GM12878 (cell line): ENCODE measurements around the gene NUP214. TPM values are rescaled to one million over a fixed set of nuclear protein-coding genes. Genes with fewer than 3 reads are reported as not detected.

Experiments
- ATAC-seq: fragments of 200-7000 bp; cut with Tn5 transposase; 3 replicates; pipeline ENCODE4 v1.9.1; 2020; ENCODE audit warnings: mild to moderate bottlenecking, moderate library complexity
- BruUV-seq: library from RNA; stranded (reverse); fragments of 400-500 nt; replicated peaks from 2 replicates; lab custom pipeline; 2021; lab: Mats Ljungman, UMichigan
- CTCF ChIA-PET: fragments of 300-600 bp; sonication (Branson Sonifier 250); formaldehyde crosslinking; extraction: SDS; loops from one replicate; lab custom pipeline; 2021; ENCODE audit warnings: inconsistent platforms; lab: Yijun Ruan, JAX
- POLR2A ChIA-PET: fragments of 350-600 bp; formaldehyde crosslinking; extraction: SDS; loops from one replicate; lab custom pipeline; 2021; ENCODE audit warnings: inconsistent platforms; lab: Charles Lee
- RAD21 ChIA-PET: fragments of 300-600 bp; sonication (Branson Sonifier 250); formaldehyde crosslinking; loops from one replicate; lab custom pipeline; 2023; ENCODE audit warnings: antibody characterized with exemption; ENCODE audit not compliant: unreplicated experiment; lab: Charles Lee
- SMC1A ChIA-PET: fragments of 300-600 bp; sonication (Branson Sonifier 250); formaldehyde crosslinking; loops from one replicate; lab custom pipeline; 2023; ENCODE audit not compliant: unreplicated experiment, uncharacterized antibody; lab: Charles Lee
- DNase-seq: peaks from one replicate; pipeline ENCODE4 v3.0.0-alpha.2; 2011; ENCODE audit warnings: low read depth, low spot score
- FAIRE-seq: peaks from 3 replicates; lab custom pipeline; 2011; peaks lifted over from hg19 to GRCh38; lab: Jason Lieb, UNC
- H2AFZ ChIP-seq: 2 replicates; pipeline ENCODE4 v1.6.0; 2011; ENCODE audit warnings: low read depth, low read length, control low read depth; ENCODE audit not compliant: control insufficient read depth
- H3K27ac ChIP-seq: 2 replicates; pipeline ENCODE4 v1.5.1; 2011; ENCODE audit warnings: control low read depth; ENCODE audit not compliant: control insufficient read depth, insufficient read depth
- H3K27me3 ChIP-seq, 2 experiments: replicated peaks in 1 of 2; 2 replicates each; pipeline versions ENCODE4 v1.6.0 to v1.6.1; 2011; ENCODE audit warnings: low read length in 1 of 2; ENCODE audit not compliant: control insufficient read depth in 2 of 2, insufficient read depth in 2 of 2
- H3K36me3 ChIP-seq, 2 experiments: 2 replicates each; pipeline ENCODE4 v1.5.1; 2011; ENCODE audit warnings: low read length in 1 of 2; ENCODE audit not compliant: control insufficient read depth in 2 of 2, insufficient read depth in 2 of 2
- H3K4me1 ChIP-seq: 2 replicates; pipeline ENCODE4 v1.6.1; 2011; ENCODE audit warnings: mild to moderate bottlenecking, low read length, moderate library complexity, mixed read lengths; ENCODE audit not compliant: control insufficient read depth, insufficient read depth
- H3K4me2 ChIP-seq: 2 replicates; pipeline ENCODE4 v1.6.0; 2011; ENCODE audit warnings: control low read depth; ENCODE audit not compliant: control insufficient read depth, insufficient read depth
- H3K4me3 ChIP-seq: fragments of 200-600 bp; sonication (generic); 2 replicates; pipeline ENCODE4 v1.5.1; 2016
- H3K79me2 ChIP-seq: 2 replicates; pipeline ENCODE4 v1.6.0; 2011; ENCODE audit warnings: low read length; ENCODE audit not compliant: control insufficient read depth, insufficient read depth
- H3K9ac ChIP-seq: 2 replicates; pipeline ENCODE4 v1.8.0; 2011; ENCODE audit warnings: low read length, control low read depth, mixed read lengths; ENCODE audit not compliant: control insufficient read depth, insufficient read depth
- H3K9me3 ChIP-seq: replicated peaks from 3 replicates; pipeline ENCODE4 v1.5.1; 2011; ENCODE audit warnings: mild to moderate bottlenecking, low read length; ENCODE audit not compliant: control insufficient read depth, insufficient read depth
- H4K20me1 ChIP-seq: 2 replicates; pipeline ENCODE4 v1.6.0; 2011; ENCODE audit not compliant: control insufficient read depth, insufficient read depth
- CEBPB ChIP-seq, 2 experiments: fragments of 150-350 bp in 1 of 2; IDR thresholded peaks; 2 replicates each; pipeline ENCODE4 v1.6.1; 2012 to 2014; ENCODE audit warnings: low read depth in 2 of 2, low read length in 2 of 2, borderline replicate concordance in 1 of 2, inconsistent platforms in 1 of 2
- CREB1 ChIP-seq: IDR thresholded peaks from 2 replicates; pipeline ENCODE4 v1.6.1; 2012; ENCODE audit warnings: low read depth, mild to moderate bottlenecking, inconsistent platforms
- JUNB ChIP-seq: IDR thresholded peaks from 2 replicates; pipeline ENCODE4 v1.6.1; 2016; ENCODE audit warnings: antibody characterized with exemption, mild to moderate bottlenecking
- MEF2A ChIP-seq: IDR thresholded peaks from 2 replicates; pipeline ENCODE4 v1.6.1; 2011; ENCODE audit warnings: low read depth, mild to moderate bottlenecking, low read length, moderate library complexity; ENCODE audit not compliant: insufficient read depth
- MTA3 ChIP-seq: IDR thresholded peaks from 2 replicates; pipeline ENCODE4 v1.6.1; 2012; ENCODE audit warnings: low read length, inconsistent platforms, borderline replicate concordance
- NFIC ChIP-seq: IDR thresholded peaks from 2 replicates; pipeline ENCODE4 v1.6.1; 2012; ENCODE audit warnings: low read depth, mild to moderate bottlenecking, inconsistent platforms, low read length, moderate library complexity
- POLR2AphosphoS2 ChIP-seq: IDR thresholded peaks from 2 replicates; pipeline ENCODE4 v1.6.1; 2011; ENCODE audit warnings: low read depth, mild to moderate bottlenecking, low read length, improper control_type of control experiment, moderate library complexity
- SREBF1 ChIP-seq: IDR thresholded peaks from 2 replicates; pipeline ENCODE4 v1.6.1; 2012; ENCODE audit warnings: mild to moderate bottlenecking, low read length
- TARDBP ChIP-seq: IDR thresholded peaks from 2 replicates; pipeline ENCODE4 v1.6.1; 2016; ENCODE audit warnings: borderline replicate concordance
- WRNIP1 ChIP-seq: IDR thresholded peaks from 2 replicates; pipeline ENCODE4 v1.6.1; 2011; ENCODE audit warnings: low read depth, low read length, improper control_type of control experiment, borderline replicate concordance
- WGBS: methylation state at CpG from one replicate; pipeline ENCODE4 v1.1.6; 2016; ENCODE audit warnings: low lambda C conversion rate; ENCODE audit not compliant: insufficient replicate concordance, insufficient coverage; ENCODE audit errors: missing lambda C conversion rate; 5-methylcytosine and 5-hydroxymethylcytosine counted together
- in situ Hi-C: fragments of 300-500 bp; cut with MboI; formaldehyde crosslinking; loops from 9 replicates; pipeline ENCODE4 v1.14.3; 2018; ENCODE audit warnings: mixed read lengths
- intact Hi-C: fragments of 100-400 bp; cut with micrococcal nuclease; formaldehyde crosslinking; loops from one replicate; pipeline ENCODE4 v1.14.2; 2022; ENCODE audit not compliant: unreplicated experiment
- polyA plus RNA-seq, 11 experiments: library from polyadenylated mRNA; depleted of rRNA in 4 of 11; unstranded in 6 of 11; stranded (reverse) in 5 of 11; fragments of >200 nt; fragmentation: Nextera tagmentation in 4 of 11; fragmentation: Illumina TruSeq in 1 of 11; extraction: Ambion mirVana in 4 of 11; extraction: Trizol in 1 of 11; gene quantifications; 1 replicate in 1 of 11; 2 replicates in 10 of 11; pipeline versions ENCODE4 v1.2.1 to v1.2.3, GENCODE V29; 2011 to 2016; ENCODE audit warnings: inconsistent platforms in 2 of 11, missing spikeins in 2 of 11, low read depth in 1 of 11
- total RNA-seq, 4 experiments: library from RNA; depleted of rRNA in 3 of 4; stranded (reverse); fragments of >200 nt in 3 of 4; fragmentation: Illumina TruSeq in 1 of 4; extraction: Trizol in 1 of 4; gene quantifications; 2 replicates each; pipeline versions ENCODE4 v1.2.1 to v1.2.3, GENCODE V29; 2013 to 2021
- TF ChIP-seq, protein P1 (sequence below): fragments of 150-350 bp; IDR thresholded peaks from 2 replicates; pipeline ENCODE4 v1.6.1; 2016; ENCODE audit warnings: low read depth, low read length
- TF ChIP-seq, protein P2 (sequence below): IDR thresholded peaks from 2 replicates; pipeline ENCODE4 v1.6.1; 2011; ENCODE audit warnings: low read depth, low read length, improper control_type of control experiment, borderline replicate concordance

Gene NUP214
- total and polyA plus RNA-seq, 10 of the 15 experiments (the other 5 are each of a cell fraction or from before 2014, with no cell fraction given): 11.7 to 53.8 (median 17.6) TPM

DNA sequence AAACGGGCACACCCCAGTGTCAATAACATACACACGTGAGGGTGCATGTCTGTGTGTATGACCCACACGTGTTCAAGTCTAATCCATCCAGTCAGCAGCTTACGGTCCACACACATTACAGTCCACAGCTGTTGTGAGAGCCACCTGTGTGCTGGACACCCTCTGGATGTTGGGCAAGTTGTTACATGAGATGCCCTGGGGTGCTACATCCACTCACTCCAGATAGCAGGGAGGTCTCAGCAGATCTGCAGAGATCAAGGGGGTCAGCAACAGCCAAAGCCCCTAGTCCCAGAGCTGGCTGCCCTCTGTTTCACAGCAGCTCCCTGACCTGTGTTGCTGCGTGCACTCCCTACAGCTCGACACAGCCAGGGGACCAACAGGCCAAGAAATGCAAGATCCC lies 33.4 kb upstream of the NUP214 start:
- 35% methylated on average over 6 of the region's 6 CpGs for WGBS
- ATAC-seq (no peak), FAIRE-seq (no peak), DNase-seq (no peak)
- Histone ChIP-seq H3K36me3 (no peaks in the 10 kb centered on the region), H3K4me1 (no peaks in the 10 kb centered on the region), H3K79me2 (no peaks in the 10 kb centered on the region), H3K4me2 (no peak overlapping the region), H2AFZ (no peak overlapping the region), H3K9me3 (no peaks in the 10 kb centered on the region), H4K20me1 (no peaks in the 10 kb centered on the region), H3K27me3 (peaks cover 5 to 9% of the 10 kb centered on the region in 2 experiments; a peak in 3 of 4 replicates), H3K9ac (no peak overlapping the region), H3K27ac (no peak overlapping the region), H3K4me3 (no peak overlapping the region)
- TF ChIP-seq MEF2A (no peak), NFIC (no peak), CREB1 (no peak), TARDBP (no peak), MTA3 (no peak), JUNB (no peak), CEBPB (IDR thresholded peaks at IDR 0.05; ENCODE audit: borderline replicate concordance in 1 of 2, low read depth in 2 of 2, low read length in 2 of 2) (no peak), POLR2AphosphoS2 (no peak), WRNIP1 (no peak), SREBF1 (no peak)
- TF ChIP-seq, protein P1, sequence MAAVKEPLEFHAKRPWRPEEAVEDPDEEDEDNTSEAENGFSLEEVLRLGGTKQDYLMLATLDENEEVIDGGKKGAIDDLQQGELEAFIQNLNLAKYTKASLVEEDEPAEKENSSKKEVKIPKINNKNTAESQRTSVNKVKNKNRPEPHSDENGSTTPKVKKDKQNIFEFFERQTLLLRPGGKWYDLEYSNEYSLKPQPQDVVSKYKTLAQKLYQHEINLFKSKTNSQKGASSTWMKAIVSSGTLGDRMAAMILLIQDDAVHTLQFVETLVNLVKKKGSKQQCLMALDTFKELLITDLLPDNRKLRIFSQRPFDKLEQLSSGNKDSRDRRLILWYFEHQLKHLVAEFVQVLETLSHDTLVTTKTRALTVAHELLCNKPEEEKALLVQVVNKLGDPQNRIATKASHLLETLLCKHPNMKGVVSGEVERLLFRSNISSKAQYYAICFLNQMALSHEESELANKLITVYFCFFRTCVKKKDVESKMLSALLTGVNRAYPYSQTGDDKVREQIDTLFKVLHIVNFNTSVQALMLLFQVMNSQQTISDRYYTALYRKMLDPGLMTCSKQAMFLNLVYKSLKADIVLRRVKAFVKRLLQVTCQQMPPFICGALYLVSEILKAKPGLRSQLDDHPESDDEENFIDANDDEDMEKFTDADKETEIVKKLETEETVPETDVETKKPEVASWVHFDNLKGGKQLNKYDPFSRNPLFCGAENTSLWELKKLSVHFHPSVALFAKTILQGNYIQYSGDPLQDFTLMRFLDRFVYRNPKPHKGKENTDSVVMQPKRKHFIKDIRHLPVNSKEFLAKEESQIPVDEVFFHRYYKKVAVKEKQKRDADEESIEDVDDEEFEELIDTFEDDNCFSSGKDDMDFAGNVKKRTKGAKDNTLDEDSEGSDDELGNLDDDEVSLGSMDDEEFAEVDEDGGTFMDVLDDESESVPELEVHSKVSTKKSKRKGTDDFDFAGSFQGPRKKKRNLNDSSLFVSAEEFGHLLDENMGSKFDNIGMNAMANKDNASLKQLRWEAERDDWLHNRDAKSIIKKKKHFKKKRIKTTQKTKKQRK: no peak
- TF ChIP-seq, protein P2, sequence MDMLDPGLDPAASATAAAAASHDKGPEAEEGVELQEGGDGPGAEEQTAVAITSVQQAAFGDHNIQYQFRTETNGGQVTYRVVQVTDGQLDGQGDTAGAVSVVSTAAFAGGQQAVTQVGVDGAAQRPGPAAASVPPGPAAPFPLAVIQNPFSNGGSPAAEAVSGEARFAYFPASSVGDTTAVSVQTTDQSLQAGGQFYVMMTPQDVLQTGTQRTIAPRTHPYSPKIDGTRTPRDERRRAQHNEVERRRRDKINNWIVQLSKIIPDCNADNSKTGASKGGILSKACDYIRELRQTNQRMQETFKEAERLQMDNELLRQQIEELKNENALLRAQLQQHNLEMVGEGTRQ: no peak
- intact Hi-C loops: no loop called here
- ChIA-PET CTCF (no interaction called here), SMC1A (no interaction called here), RAD21 (no interaction called here), POLR2A (no interaction called here)
- no TSS peak for BruUV-seq
- in situ Hi-C loops: no loop called here
